Measurements from ENCODE around the gene KLHL30. TPM values are rescaled to one million over a fixed set of nuclear protein-coding genes. Genes with fewer than 3 reads are reported as not detected.
A peak's percentile ranks its signal among the peaks of the same experiment; 100 is the strongest.

KLHL30 gene
- total RNA-seq, 2 donors from 2014 or later: not detected

DNA sequence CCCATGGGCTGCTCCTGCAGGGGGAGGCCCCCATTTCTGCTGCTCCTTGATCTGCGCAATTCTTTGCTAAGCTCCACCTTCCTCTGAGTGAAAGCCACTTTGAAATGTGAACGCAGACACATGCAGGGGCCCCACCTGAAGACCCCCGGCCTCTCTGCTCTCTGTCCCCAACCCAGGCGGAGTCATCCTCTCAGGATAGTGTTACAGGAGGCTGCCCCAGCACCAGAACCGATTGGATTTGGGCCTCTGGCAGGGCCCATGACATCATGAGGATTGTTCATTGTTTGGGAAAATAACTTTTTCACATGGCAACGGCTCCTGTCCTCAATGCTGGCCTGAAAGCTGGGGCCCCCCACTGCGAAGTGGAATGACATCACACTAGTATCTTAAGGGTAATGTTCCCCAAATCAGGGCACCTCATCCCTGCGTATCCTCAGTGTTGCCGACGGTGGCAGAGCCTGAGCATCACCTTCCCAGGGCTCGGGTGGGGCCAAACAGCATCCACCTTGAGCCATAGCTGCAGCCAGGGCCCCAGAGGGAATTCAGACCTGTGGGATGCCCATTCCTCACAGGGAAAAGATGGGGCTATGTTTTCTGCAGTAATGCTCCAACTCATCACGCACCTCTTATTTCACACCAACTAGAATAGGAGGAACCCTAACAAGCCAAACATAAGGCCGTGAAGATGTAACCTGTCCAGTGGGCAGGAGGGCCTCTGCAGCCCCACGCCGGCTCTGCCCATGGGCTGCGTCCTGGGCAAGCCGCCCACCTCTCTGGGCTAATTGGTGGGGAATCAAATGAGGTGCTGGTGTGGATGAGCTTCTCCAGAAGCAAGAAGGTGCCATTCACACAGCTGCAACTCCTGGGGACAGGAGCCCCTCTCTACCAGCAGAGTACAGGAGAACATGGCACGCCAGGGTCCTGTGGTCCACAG, 17.6 kb downstream of the KLHL30 start:
- Histone ChIP-seq H3K27me3 (ENCODE audit: control insufficient read depth, insufficient read depth, low read length, poor library complexity, severe bottlenecking) (peaks cover 20% of the 10 kb centered on the region), H3K9ac (ENCODE audit: extremely low read depth, low read length, poor library complexity, severe bottlenecking) (no peak overlapping the region), H3K4me3 (ENCODE audit: low read length) (no peak overlapping the region), H3K27ac (ENCODE audit: low read depth, low read length) (no peak overlapping the region), H3K9me3 (ENCODE audit: control insufficient read depth, low read length) (no peaks in the 10 kb centered on the region), H3K36me3 (ENCODE audit: control insufficient read depth, insufficient read depth, low read length) (no peaks in the 10 kb centered on the region), H3K4me1 (ENCODE audit: control insufficient read depth, insufficient read depth, low read length) (no peaks in the 10 kb centered on the region)
- WGBS, 2 experiments (ENCODE audit: insufficient coverage in 1 of 2, insufficient read length in 1 of 2): 84 to 85% methylated on average over 11 to 18 of the region's 18 CpGs
- no peaks in the 10 kb centered on the region for H3K36me3 Mint-ChIP-seq (ENCODE audit: low read depth)
- no peak for DNase-seq
- H3K27me3 Mint-ChIP-seq (ENCODE audit: insufficient read depth): peaks cover 32% of the 10 kb centered on the region
- TF ChIP-seq, protein P1, sequence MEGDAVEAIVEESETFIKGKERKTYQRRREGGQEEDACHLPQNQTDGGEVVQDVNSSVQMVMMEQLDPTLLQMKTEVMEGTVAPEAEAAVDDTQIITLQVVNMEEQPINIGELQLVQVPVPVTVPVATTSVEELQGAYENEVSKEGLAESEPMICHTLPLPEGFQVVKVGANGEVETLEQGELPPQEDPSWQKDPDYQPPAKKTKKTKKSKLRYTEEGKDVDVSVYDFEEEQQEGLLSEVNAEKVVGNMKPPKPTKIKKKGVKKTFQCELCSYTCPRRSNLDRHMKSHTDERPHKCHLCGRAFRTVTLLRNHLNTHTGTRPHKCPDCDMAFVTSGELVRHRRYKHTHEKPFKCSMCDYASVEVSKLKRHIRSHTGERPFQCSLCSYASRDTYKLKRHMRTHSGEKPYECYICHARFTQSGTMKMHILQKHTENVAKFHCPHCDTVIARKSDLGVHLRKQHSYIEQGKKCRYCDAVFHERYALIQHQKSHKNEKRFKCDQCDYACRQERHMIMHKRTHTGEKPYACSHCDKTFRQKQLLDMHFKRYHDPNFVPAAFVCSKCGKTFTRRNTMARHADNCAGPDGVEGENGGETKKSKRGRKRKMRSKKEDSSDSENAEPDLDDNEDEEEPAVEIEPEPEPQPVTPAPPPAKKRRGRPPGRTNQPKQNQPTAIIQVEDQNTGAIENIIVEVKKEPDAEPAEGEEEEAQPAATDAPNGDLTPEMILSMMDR (conservative IDR thresholded peaks at IDR 0.05): no peak
- H3K9me3 Mint-ChIP-seq: peaks cover 4% of the 10 kb centered on the region
- no peak overlapping the region for H3K4me3 Mint-ChIP-seq
- H3K4me1 Mint-ChIP-seq: peaks cover 2% of the 10 kb centered on the region
- H3K27ac Mint-ChIP-seq: no peak overlapping the region

DNA sequence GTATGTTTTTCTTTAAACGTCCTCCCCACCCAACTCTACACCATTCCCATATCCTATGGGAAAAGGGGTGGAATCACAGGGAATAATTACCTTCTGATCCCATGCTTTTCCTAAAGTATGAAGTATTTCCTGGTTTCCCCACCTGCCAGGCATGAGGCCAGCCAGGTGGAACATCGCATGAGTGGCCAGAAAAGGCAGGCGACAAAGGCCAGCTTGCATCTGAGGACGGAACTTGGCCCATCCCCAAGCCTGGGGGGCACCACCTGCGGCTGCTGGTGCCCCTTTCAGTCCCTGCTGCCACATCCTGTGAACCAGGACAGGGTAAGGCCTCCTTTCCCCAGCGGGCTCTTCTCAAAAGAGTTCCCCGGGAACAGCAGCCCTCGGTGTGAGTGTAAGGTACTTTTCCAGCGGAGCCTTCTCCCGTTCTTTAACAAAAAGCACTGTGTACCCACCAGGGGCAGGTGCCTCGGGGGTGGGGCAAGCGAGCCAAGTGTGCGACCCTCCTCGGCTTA, 19.1 kb downstream of the KLHL30 start:
- H3K4me3 Mint-ChIP-seq: no peak overlapping the region

DNA sequence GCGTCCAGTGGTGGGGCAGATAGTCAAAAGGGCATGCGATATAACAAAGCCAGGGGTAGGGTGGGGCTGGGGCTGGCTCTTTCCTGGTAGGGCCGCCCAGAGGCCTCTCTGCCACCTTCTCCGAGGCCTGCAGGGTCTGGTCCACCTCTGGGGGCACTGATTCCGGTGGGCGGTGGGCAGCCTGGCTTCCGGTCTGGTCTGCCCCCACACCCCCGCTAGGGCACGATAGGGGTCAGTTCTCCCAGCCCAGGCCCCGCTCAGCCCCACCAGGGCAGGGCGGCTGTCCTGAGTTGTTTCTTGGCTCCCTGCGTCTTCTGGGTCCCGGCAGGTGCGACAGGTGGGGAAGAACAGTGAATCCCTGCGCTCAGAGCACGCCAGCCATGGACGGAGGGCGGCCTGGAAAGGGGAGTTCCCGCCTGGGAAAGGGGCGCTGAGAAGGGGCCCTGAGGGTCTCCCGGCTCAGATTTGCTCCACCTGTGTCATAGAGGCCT, 19.6 kb downstream of the KLHL30 start:
- 81 to 92% methylated on average over 13 to 21 of the region's 21 CpGs for WGBS, 2 experiments (ENCODE audit: insufficient coverage in 1 of 2, insufficient read length in 1 of 2)
- H3K9me3 ChIP-seq (ENCODE audit: control insufficient read depth, low read length): no peaks in the 10 kb centered on the region
- Mint-ChIP-seq H3K27ac (no peak overlapping the region), H3K4me3 (peak overlapping the region; percentile 42), H3K9me3 (peaks cover 4% of the 10 kb centered on the region), H3K4me1 (peaks cover 2% of the 10 kb centered on the region), H3K36me3 (ENCODE audit: low read depth) (no peaks in the 10 kb centered on the region), H3K27me3 (ENCODE audit: insufficient read depth) (peaks cover 52% of the 10 kb centered on the region)
- H3K27ac ChIP-seq (ENCODE audit: low read depth, low read length): no peak overlapping the region
- H3K4me3 ChIP-seq (ENCODE audit: low read length): no peak overlapping the region
- H3K4me1 ChIP-seq (ENCODE audit: control insufficient read depth, insufficient read depth, low read length): no peaks in the 10 kb centered on the region
- H3K27me3 ChIP-seq (ENCODE audit: control insufficient read depth, insufficient read depth, low read length, poor library complexity, severe bottlenecking): peaks cover 40% of the 10 kb centered on the region
- peak; percentile 59 for DNase-seq
- H3K9ac ChIP-seq (ENCODE audit: extremely low read depth, low read length, poor library complexity, severe bottlenecking): no peak overlapping the region
- TF ChIP-seq, protein P1 (conservative IDR thresholded peaks at IDR 0.05): no peak
- H3K36me3 ChIP-seq (ENCODE audit: control insufficient read depth, insufficient read depth, low read length): no peaks in the 10 kb centered on the region

More for the DNA sequence above, 19.1 kb downstream of the KLHL30 start:
- Mint-ChIP-seq H3K27me3 (ENCODE audit: insufficient read depth) (peaks cover 47% of the 10 kb centered on the region), H3K27ac (no peak overlapping the region), H3K36me3 (ENCODE audit: low read depth) (no peaks in the 10 kb centered on the region), H3K9me3 (peaks cover 4% of the 10 kb centered on the region), H3K4me1 (peaks cover 2% of the 10 kb centered on the region)
- no peak for DNase-seq
- WGBS, 2 experiments (ENCODE audit: insufficient coverage in 1 of 2, insufficient read length in 1 of 2): 87 to 90% methylated on average over 10 to 14 of the region's 14 CpGs
- no peak overlapping the region for H3K27ac ChIP-seq (ENCODE audit: low read depth, low read length)
- no peak overlapping the region for H3K4me3 ChIP-seq (ENCODE audit: low read length)
- peaks cover 35% of the 10 kb centered on the region for H3K27me3 ChIP-seq (ENCODE audit: control insufficient read depth, insufficient read depth, low read length, poor library complexity, severe bottlenecking)
- H3K36me3 ChIP-seq (ENCODE audit: control insufficient read depth, insufficient read depth, low read length): no peaks in the 10 kb centered on the region
- TF ChIP-seq, protein P1 (conservative IDR thresholded peaks at IDR 0.05): no peak
- H3K9me3 ChIP-seq (ENCODE audit: control insufficient read depth, low read length): no peaks in the 10 kb centered on the region
- no peak overlapping the region for H3K9ac ChIP-seq (ENCODE audit: extremely low read depth, low read length, poor library complexity, severe bottlenecking)
- H3K4me1 ChIP-seq (ENCODE audit: control insufficient read depth, insufficient read depth, low read length): no peaks in the 10 kb centered on the region

Data from endodermal cell (in vitro differentiated cells).